Measurements from ENCODE around the gene LDAH. TPM values are rescaled to one million over a fixed set of nuclear protein-coding genes. Genes with fewer than 3 reads are reported as not detected.

LDAH gene
- total RNA-seq, 2 experiments from 2014 or later, result 26.2 to 29.3 TPM

DNA sequence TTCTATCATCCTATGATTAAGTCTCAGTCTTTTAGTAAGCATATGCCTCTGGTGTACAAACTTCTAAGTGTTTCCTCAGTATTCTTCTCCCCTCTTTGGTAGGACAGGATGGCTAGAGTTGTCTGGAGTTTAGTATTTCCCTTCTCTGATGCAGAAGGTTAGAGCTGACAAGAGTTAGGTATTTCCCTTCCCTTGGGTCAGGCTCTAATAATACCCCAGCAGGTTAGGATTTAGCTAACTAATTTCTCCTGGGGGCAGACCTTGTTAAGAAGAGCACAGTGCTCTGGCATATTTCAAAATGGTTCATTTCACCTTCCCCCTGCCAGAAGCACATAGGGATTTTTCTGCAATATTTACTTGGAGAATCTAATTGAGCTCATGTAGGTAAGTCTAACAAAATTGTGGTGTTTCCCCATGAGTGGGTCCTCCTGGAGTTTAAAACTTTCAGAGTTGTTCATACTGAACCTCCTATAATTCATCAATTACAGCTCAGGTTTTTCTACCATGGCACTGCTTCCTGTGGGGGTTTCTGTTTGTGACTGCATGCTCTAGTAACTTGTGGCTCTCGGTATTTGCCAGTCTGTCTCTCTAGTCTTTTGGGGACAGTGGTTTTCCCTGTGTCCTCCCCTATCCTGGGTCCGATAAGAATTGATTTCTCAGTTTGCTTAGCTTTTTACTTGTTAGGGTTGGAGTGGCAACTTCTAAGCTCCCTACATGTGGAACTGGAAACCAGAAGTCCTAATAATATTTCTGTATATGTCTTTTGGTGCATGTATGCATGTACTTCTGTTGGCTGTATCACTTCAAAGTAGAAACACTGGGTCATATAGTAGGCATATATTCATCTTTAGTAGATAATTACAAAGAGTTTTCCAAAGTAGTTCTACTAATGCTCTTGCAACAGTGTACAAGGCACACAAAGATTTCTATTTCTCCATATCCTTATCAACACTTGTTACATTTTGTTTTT is 78.2 kb downstream of the LDAH start:
- Mint-ChIP-seq H3K4me3 (no peak overlapping the region), H3K9me3 (peaks cover 5% of the 10 kb centered on the region), H3K27ac (no peak overlapping the region), H3K4me1 (ENCODE audit: low read depth) (no peaks in the 10 kb centered on the region), H3K27me3 (no peaks in the 10 kb centered on the region), H3K36me3 (ENCODE audit: low read depth) (peaks cover 27% of the 10 kb centered on the region)
- ATAC-seq (no peak), DNase-seq (no peak)
- intact Hi-C loops (cut with micrococcal nuclease), result no loop called here
- no peak for TF ChIP-seq CTCF (IDR thresholded peaks at IDR 0.05)
- ChIA-PET POLR2A (interaction anchor here (0.6 kb wide), 1 partner anchor 89 kb away, joined by 3 read pairs; no protein-coding TSS in a partner anchor), CTCF (no interaction called here)

DNA sequence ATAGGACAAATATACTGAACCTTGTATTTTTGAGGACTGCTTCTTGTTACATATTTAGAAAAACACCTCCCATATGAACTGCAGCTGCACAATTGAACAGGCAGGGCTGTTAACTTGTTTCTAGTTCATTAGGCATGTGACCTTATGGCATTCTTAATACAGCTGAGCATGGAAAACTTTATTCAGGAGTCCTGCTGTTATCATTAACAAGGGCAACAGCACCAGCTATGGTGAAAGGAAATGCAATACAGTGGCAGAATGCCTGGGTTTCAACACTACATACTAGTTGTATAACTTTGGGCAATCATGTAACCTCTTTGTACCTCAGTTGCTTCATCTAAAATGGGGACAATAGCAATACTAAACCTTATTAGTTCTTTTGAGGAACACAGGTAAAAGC is 84.1 kb downstream of the LDAH start:
- ChIA-PET CTCF (no interaction called here), POLR2A (no interaction called here)
- Mint-ChIP-seq H3K4me3 (no peak overlapping the region), H3K27ac (no peak overlapping the region), H3K9me3 (peaks cover 3% of the 10 kb centered on the region), H3K36me3 (ENCODE audit: low read depth) (peaks cover 58% of the 10 kb centered on the region), H3K27me3 (no peaks in the 10 kb centered on the region), H3K4me1 (ENCODE audit: low read depth) (no peaks in the 10 kb centered on the region)
- TF ChIP-seq CTCF (IDR thresholded peaks at IDR 0.05), result no peak
- DNase-seq (no peak), ATAC-seq (no peak)
- intact Hi-C loops (cut with micrococcal nuclease), result no loop called here

- POLR2A ChIA-PET, result no interaction called here
- CTCF ChIA-PET, result no interaction called here
- H3K9me3 Mint-ChIP-seq, result no peaks in the 10 kb centered on the region
- ATAC-seq (no peak), DNase-seq (no peak)
- no peaks in the 10 kb centered on the region for H3K4me1 Mint-ChIP-seq (ENCODE audit: low read depth)
- no peak overlapping the region for H3K27ac Mint-ChIP-seq
- H3K27me3 Mint-ChIP-seq, result no peaks in the 10 kb centered on the region
- TF ChIP-seq CTCF (IDR thresholded peaks at IDR 0.05), result no peak
- H3K36me3 Mint-ChIP-seq (ENCODE audit: low read depth), result peaks cover 54% of the 10 kb centered on the region
- no peak overlapping the region for H3K4me3 Mint-ChIP-seq
- intact Hi-C loops (cut with micrococcal nuclease), result no loop called here
Observed at GRCh38 chr2:20737505-20737904, 85.4 kb downstream of the LDAH start.

- no peak overlapping the region for H3K4me3 Mint-ChIP-seq
- peaks cover 38% of the 10 kb centered on the region for H3K36me3 Mint-ChIP-seq (ENCODE audit: low read depth)
- H3K9me3 Mint-ChIP-seq, result peaks cover under 1% of the 10 kb centered on the region
- ATAC-seq (no peak), DNase-seq (no peak)
- ChIA-PET POLR2A (no interaction called here), CTCF (interaction anchor here (1.7 kb wide), 1 partner anchor 67 kb away, joined by 3 read pairs; no protein-coding TSS in a partner anchor)
- H3K4me1 Mint-ChIP-seq (ENCODE audit: low read depth), result peaks cover 2% of the 10 kb centered on the region
- H3K27ac Mint-ChIP-seq, result no peak overlapping the region
- TF ChIP-seq CTCF (IDR thresholded peaks at IDR 0.05), result no peak
- no peaks in the 10 kb centered on the region for H3K27me3 Mint-ChIP-seq
- intact Hi-C loops (cut with micrococcal nuclease), result no loop called here
Observed at GRCh38 chr2:20728114-20728758, 94.7 kb downstream of the LDAH start.

DNA sequence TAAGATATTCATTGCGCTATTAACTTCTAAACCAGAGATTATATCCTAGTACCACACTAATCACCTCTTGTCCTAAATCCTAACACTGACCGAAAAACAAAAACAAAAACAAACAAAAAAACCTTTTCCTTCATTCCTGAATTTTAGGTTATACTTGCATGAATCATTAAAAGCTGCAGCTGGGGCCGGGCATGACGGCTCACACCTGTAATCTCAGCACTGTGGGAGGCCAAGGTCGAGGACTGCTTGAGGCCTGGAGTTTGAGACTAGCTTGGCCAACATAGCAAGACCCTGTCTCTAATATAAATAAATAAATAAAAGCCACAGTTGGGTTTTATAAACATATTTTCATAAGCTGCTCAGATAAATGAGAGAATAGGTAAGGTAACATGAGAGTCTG is 96.0 kb downstream of the LDAH start:
- Mint-ChIP-seq H3K27ac (no peak overlapping the region), H3K9me3 (peaks cover 2% of the 10 kb centered on the region), H3K27me3 (no peaks in the 10 kb centered on the region), H3K4me3 (no peak overlapping the region), H3K4me1 (ENCODE audit: low read depth) (peaks cover 2% of the 10 kb centered on the region), H3K36me3 (ENCODE audit: low read depth) (peaks cover 42% of the 10 kb centered on the region)
- intact Hi-C loops (cut with micrococcal nuclease), result no loop called here
- ChIA-PET CTCF (interaction anchor here (1.7 kb wide), 1 partner anchor 66 kb away, joined by 3 read pairs; no protein-coding TSS in a partner anchor), POLR2A (no interaction called here)
- TF ChIP-seq CTCF (IDR thresholded peaks at IDR 0.05), result no peak
- DNase-seq (no peak), ATAC-seq (no peak)

All from activated CD8-positive, alpha-beta T cell treated with anti-CD3 and anti-CD28 coated beads for 36 hours (primary cell).